Spleen (tissue), 11 donors: ENCODE results near the gene ZNF766. TPM values are rescaled to one million over a fixed set of nuclear protein-coding genes. Genes with fewer than 3 reads are reported as not detected.
A peak's percentile ranks its signal among the peaks of the same experiment; 100 is the strongest.
"Not testable (repeated sequence)": the region's sequence is repeated elsewhere in the genome, so short reads cannot be mapped to it uniquely, and the experiment has no call there.

ENCODE experiments used
- DNase-seq: peaks from one replicate; pipeline ENCODE4 v3.0.0-alpha.2; 2020
- H3K27ac ChIP-seq, 8 donors: fragments of 200-600 bp; sonication (generic) in 7 of 8; 1 replicate in 4 of 8; 2 replicates in 4 of 8; pipeline versions ENCODE4 v1.5.0 to v1.8.0; 2016 to 2021; ENCODE audit warnings: inconsistent platforms in 4 of 8, mild to moderate bottlenecking in 4 of 8, moderate library complexity in 1 of 8
- H3K27me3 ChIP-seq, 7 donors: fragments of 200-600 bp; sonication (generic) in 6 of 7; replicated peaks in 1 of 7; 1 replicate in 4 of 7; 2 replicates in 3 of 7; pipeline versions ENCODE4 v1.5.0 to v1.8.0; 2016 to 2021; ENCODE audit warnings: inconsistent platforms in 3 of 7, mild to moderate bottlenecking in 1 of 7
- H3K36me3 ChIP-seq, 6 donors: fragments of 200-600 bp; sonication (generic) in 5 of 6; 1 replicate in 4 of 6; 2 replicates in 2 of 6; pipeline versions ENCODE4 v1.5.0 to v1.8.0; 2016 to 2021; ENCODE audit warnings: inconsistent platforms in 2 of 6
- H3K4me1 ChIP-seq, 6 donors: fragments of 200-600 bp; sonication (generic) in 5 of 6; 1 replicate in 3 of 6; 2 replicates in 3 of 6; pipeline versions ENCODE4 v1.5.0 to v1.8.0; 2016 to 2021; ENCODE audit warnings: inconsistent platforms in 3 of 6
- H3K4me3 ChIP-seq, 8 donors: fragments of 200-600 bp; sonication (generic) in 7 of 8; 1 replicate in 4 of 8; 2 replicates in 4 of 8; pipeline versions ENCODE4 v1.5.0 to v1.8.0; 2016 to 2021; ENCODE audit warnings: inconsistent platforms in 4 of 8, mild to moderate bottlenecking in 4 of 8, moderate library complexity in 2 of 8
- H3K9me3 ChIP-seq, 8 donors: fragments of 200-600 bp; sonication (generic) in 7 of 8; 1 replicate in 4 of 8; 2 replicates in 4 of 8; pipeline versions ENCODE4 v1.5.0 to v1.8.0; 2016 to 2021; ENCODE audit warnings: inconsistent platforms in 4 of 8
- POLR2A ChIP-seq, 3 donors: fragments of 450-650 bp; IDR thresholded peaks; one replicate each; pipeline ENCODE4 v1.5.1; 2017; ENCODE audit warnings: antibody characterized with exemption in 3 of 3, mild to moderate bottlenecking in 1 of 3
- POLR2AphosphoS5 ChIP-seq, 3 donors: sonication (generic); formaldehyde crosslinking; IDR thresholded peaks; one replicate each; pipeline ENCODE4 v1.5.1; 2017; ENCODE audit warnings: antibody characterized with exemption in 3 of 3
- WGBS, 5 donors: extraction: QIAGEN DNeasy Blood & Tissue Kit in 3 of 5; methylation state at CpG; one replicate each; pipeline versions ENCODE4 v1.1.5 to v1.1.7; 2013 to 2018; 5-methylcytosine and 5-hydroxymethylcytosine counted together
- intact Hi-C: fragments of 100-400 bp; cut with DNase I; formaldehyde crosslinking; loops from one replicate; pipeline ENCODE4 v1.15.0; 2023; ENCODE audit warnings: low total_unique reads
- polyA plus RNA-seq, 3 donors: library from polyadenylated mRNA; stranded (reverse); fragments of 200-250 nt; gene quantifications; one replicate each; pipeline ENCODE4 v1.2.1, GENCODE V29; 2013
- total RNA-seq, 7 donors: library from RNA; depleted of rRNA in 3 of 7; stranded (reverse); fragments of >200 nt in 3 of 7; fragmentation: NEBNext Ultra II Directional in 4 of 7; extraction: Animal tissue kit (Norgen Biotek cat#: 25700) in 4 of 7; gene quantifications; one replicate each; pipeline versions ENCODE4 v1.1.0 to v1.2.1, GENCODE V29; 2016 to 2021
- TF ChIP-seq, protein P1 (sequence below), 11 experiments: fragments of 200-600 bp in 7 of 11; fragments of 450-650 bp in 4 of 11; sonication (generic) in 4 of 11; IDR thresholded peaks in 8 of 11; conservative IDR thresholded peaks in 3 of 11; 1 replicate in 7 of 11; 2 replicates in 4 of 11; pipeline versions ENCODE4 v1.4.0 to v1.8.0; 2016 to 2021; ENCODE audit warnings: antibody characterized with exemption in 11 of 11, inconsistent platforms in 4 of 11, mild to moderate bottlenecking in 1 of 11
- donor health status: healthy with polysubstance abuse.
- donor health status: DM: no; HTN: no; CAD: no; lungs with moderate emphysema.
- donor health status: DM: no; HTN: no; CAD: no.
- donor health status: Bipolar disorder and iron deficiency.
- donor health status: healthy.
- donor health status: DM: no; HTN: no; CAD: no.
- donor health status: DM: yes; HTN: yes; CAD: no.

The ZNF766 gene
- total and polyA plus RNA-seq, 10 donors = 4.2 to 24.9 (median 14.4) TPM

- peak; percentile 77 for DNase-seq
- TF ChIP-seq, protein P1, sequence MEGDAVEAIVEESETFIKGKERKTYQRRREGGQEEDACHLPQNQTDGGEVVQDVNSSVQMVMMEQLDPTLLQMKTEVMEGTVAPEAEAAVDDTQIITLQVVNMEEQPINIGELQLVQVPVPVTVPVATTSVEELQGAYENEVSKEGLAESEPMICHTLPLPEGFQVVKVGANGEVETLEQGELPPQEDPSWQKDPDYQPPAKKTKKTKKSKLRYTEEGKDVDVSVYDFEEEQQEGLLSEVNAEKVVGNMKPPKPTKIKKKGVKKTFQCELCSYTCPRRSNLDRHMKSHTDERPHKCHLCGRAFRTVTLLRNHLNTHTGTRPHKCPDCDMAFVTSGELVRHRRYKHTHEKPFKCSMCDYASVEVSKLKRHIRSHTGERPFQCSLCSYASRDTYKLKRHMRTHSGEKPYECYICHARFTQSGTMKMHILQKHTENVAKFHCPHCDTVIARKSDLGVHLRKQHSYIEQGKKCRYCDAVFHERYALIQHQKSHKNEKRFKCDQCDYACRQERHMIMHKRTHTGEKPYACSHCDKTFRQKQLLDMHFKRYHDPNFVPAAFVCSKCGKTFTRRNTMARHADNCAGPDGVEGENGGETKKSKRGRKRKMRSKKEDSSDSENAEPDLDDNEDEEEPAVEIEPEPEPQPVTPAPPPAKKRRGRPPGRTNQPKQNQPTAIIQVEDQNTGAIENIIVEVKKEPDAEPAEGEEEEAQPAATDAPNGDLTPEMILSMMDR (IDR thresholded peaks at IDR 0.05 in 8 of 11, conservative IDR thresholded peaks at IDR 0.05 in 3 of 11) = peak in 8 of 11 experiments; percentile 9 to 54 (median 42)
- no peak for TF ChIP-seq POLR2AphosphoS5 (IDR thresholded peaks at IDR 0.05)
- peaks cover 0 to 10% (median 0%) of the 10 kb centered on the region in 8 donors for H3K9me3 ChIP-seq
- intact Hi-C loops = loop anchor here (10.0 kb wide), 1 partner anchor 497 kb away; no protein-coding TSS in a partner anchor
- WGBS, 5 donors = 15 to 21% (median 17%) methylated on average over 6 of the region's 6 CpGs
- no peaks in the 10 kb centered on the region for H3K4me1 ChIP-seq
- H3K27me3 ChIP-seq = no peaks in the 10 kb centered on the region
- no peak overlapping the region for H3K4me3 ChIP-seq
- no peaks in the 10 kb centered on the region for H3K36me3 ChIP-seq
- no peak overlapping the region for H3K27ac ChIP-seq
Measured at GRCh38 chr19:52248241-52248640, 21.1 kb upstream of the ZNF766 start.

- Histone ChIP-seq H3K9me3 (peaks cover 0 to 23% (median 0%) of the 10 kb centered on the region in 8 donors), H3K27ac (no peak overlapping the region), H3K4me3 (no peak overlapping the region), H3K27me3 (no peaks in the 10 kb centered on the region), H3K36me3 (no peaks in the 10 kb centered on the region), H3K4me1 (no peaks in the 10 kb centered on the region)
- 94 to 97% (median 95%) methylated on average over 5 of the region's 5 CpGs for WGBS, 5 donors
- intact Hi-C loops = no loop called here
- DNase-seq = no peak
- TF ChIP-seq, protein P1 (IDR thresholded peaks at IDR 0.05 in 8 of 11, conservative IDR thresholded peaks at IDR 0.05 in 3 of 11) = no peak
- TF ChIP-seq POLR2A (IDR thresholded peaks at IDR 0.05) (no peak), POLR2AphosphoS5 (IDR thresholded peaks at IDR 0.05) (no peak)
Measured at GRCh38 chr19:52258426-52258825, 11.0 kb upstream of the ZNF766 start.

- H3K27ac ChIP-seq, H3K27me3 ChIP-seq, DNase-seq, H3K36me3 ChIP-seq, H3K4me3 ChIP-seq, H3K9me3 ChIP-seq, intact Hi-C loops: not testable (repeated sequence)
- H3K4me1 ChIP-seq = peaks cover 8 to 16% (median 12%) of the 10 kb centered on the region in 6 donors
- 89 to 96% (median 92%) methylated on average over 6 of the region's 6 CpGs for WGBS, 5 donors
Measured at GRCh38 chr19:52265556-52265955, 3.8 kb upstream of the ZNF766 start.

GRCh38 chr19:52270266-52270885, 989 bp downstream of the ZNF766 start:
- DNase-seq = no peak

GRCh38 chr19:52273301-52273700, 3.9 kb downstream of the ZNF766 start:
- DNase-seq = no peak
- Histone ChIP-seq H3K4me3 (no peak overlapping the region), H3K27me3 (no peaks in the 10 kb centered on the region), H3K27ac (no peak overlapping the region), H3K36me3 (peaks cover 0 to 61% (median 15%) of the 10 kb centered on the region in 6 donors), H3K4me1 (peaks cover 17 to 85% (median 38%) of the 10 kb centered on the region in 6 donors), H3K9me3 (peaks cover 0 to 51% (median 16%) of the 10 kb centered on the region in 8 donors)
- intact Hi-C loops = no loop called here
- WGBS, 5 donors = 91 to 100% (median 97%) methylated on average over 2 of the region's 2 CpGs
- no peak for TF ChIP-seq POLR2AphosphoS5 (IDR thresholded peaks at IDR 0.05)
- no peak for TF ChIP-seq POLR2A (IDR thresholded peaks at IDR 0.05)
- TF ChIP-seq, protein P1 (IDR thresholded peaks at IDR 0.05 in 8 of 11, conservative IDR thresholded peaks at IDR 0.05 in 3 of 11) = no peak

More at GRCh38 chr19:52270266-52270885, 989 bp downstream of the ZNF766 start:
- Histone ChIP-seq H3K27ac (peak overlapping the region; percentile 95 to 99 (median 98)), H3K4me1 (peaks cover 16 to 59% (median 27%) of the 10 kb centered on the region in 6 donors), H3K9me3 (peaks cover 0 to 24% (median 6%) of the 10 kb centered on the region in 8 donors), H3K4me3 (peak overlapping the region; percentile 67 to 98 (median 92)), H3K36me3 (peaks cover 0 to 34% (median 10%) of the 10 kb centered on the region in 6 donors), H3K27me3 (no peaks in the 10 kb centered on the region)
- TF ChIP-seq POLR2A (IDR thresholded peaks at IDR 0.05) (no peak), POLR2AphosphoS5 (IDR thresholded peaks at IDR 0.05) (no peak)
- WGBS, 5 donors = 10 to 14% (median 14%) methylated on average over 11 of the region's 11 CpGs
- intact Hi-C loops = no loop called here
